Mesodermal cell (in vitro differentiated cells): ENCODE results near the gene TRAPPC10.

Experiments used
- H3K27ac ChIP-seq: 2 replicates; pipeline ENCODE4 v1.7.0; 2013; ENCODE audit warnings: mild to moderate bottlenecking, low read depth, low read length, moderate library complexity; ENCODE audit not compliant: severe bottlenecking
- H3K36me3 ChIP-seq: 2 replicates; pipeline ENCODE4 v1.7.1; 2013; ENCODE audit warnings: mild to moderate bottlenecking, low read length, moderate library complexity; ENCODE audit not compliant: control insufficient read depth, insufficient read depth
- H3K4me1 ChIP-seq: one replicate; pipeline ENCODE4 v1.7.1; 2013; ENCODE audit warnings: mild to moderate bottlenecking, low read length; ENCODE audit not compliant: insufficient read depth, control insufficient read depth, poor library complexity, severe bottlenecking
- H3K4me3 ChIP-seq: 2 replicates; pipeline ENCODE4 v1.7.0; 2013; ENCODE audit warnings: low read length, control low read depth, mild to moderate bottlenecking; ENCODE audit not compliant: insufficient read depth, poor library complexity, severe bottlenecking; ENCODE audit errors: extremely low read depth
- H3K9me3 ChIP-seq: 2 replicates; pipeline ENCODE4 v1.7.1; 2013; ENCODE audit warnings: mild to moderate bottlenecking, low read length, moderate library complexity; ENCODE audit not compliant: control insufficient read depth
- WGBS, 2 experiments: methylation state at CpG; one replicate each; pipeline ENCODE4 v1.1.5; 2013; ENCODE audit warnings: missing lambda C conversion rate in 2 of 2; ENCODE audit not compliant: insufficient coverage in 2 of 2; 5-methylcytosine and 5-hydroxymethylcytosine counted together

The TRAPPC10 gene

GRCh38 chr21:44053567-44053966 is 41.5 kb downstream of the TRAPPC10 start:
- no peaks in the 10 kb centered on the region for H3K9me3 ChIP-seq
- H3K36me3 ChIP-seq: peaks cover 68% of the 10 kb centered on the region
- no peak overlapping the region for H3K27ac ChIP-seq
- H3K4me1 ChIP-seq: peaks cover 28% of the 10 kb centered on the region
- WGBS, 2 experiments: 97 to 98% methylated on average over 8 to 9 of the region's 9 CpGs
- no peak overlapping the region for H3K4me3 ChIP-seq

GRCh38 chr21:44054710-44055109 is 42.6 kb downstream of the TRAPPC10 start:
- Histone ChIP-seq H3K4me1 (peaks cover 22% of the 10 kb centered on the region), H3K27ac (no peak overlapping the region), H3K4me3 (no peak overlapping the region), H3K9me3 (no peaks in the 10 kb centered on the region), H3K36me3 (peaks cover 73% of the 10 kb centered on the region)
- 85 to 91% methylated on average over 4 to 5 of the region's 5 CpGs for WGBS, 2 experiments

- peaks cover 75% of the 10 kb centered on the region for H3K36me3 ChIP-seq
- 94 to 97% methylated on average over 3 to 8 of the region's 9 CpGs for WGBS, 2 experiments
- H3K27ac ChIP-seq: no peak overlapping the region
- H3K9me3 ChIP-seq: no peaks in the 10 kb centered on the region
- H3K4me1 ChIP-seq: peaks cover 21% of the 10 kb centered on the region
- H3K4me3 ChIP-seq: no peak overlapping the region
Observed at GRCh38 chr21:44057055-44057454, 44.9 kb downstream of the TRAPPC10 start.

- Histone ChIP-seq H3K9me3 (no peaks in the 10 kb centered on the region), H3K4me3 (no peak overlapping the region), H3K4me1 (peaks cover 21% of the 10 kb centered on the region), H3K36me3 (peaks cover 70% of the 10 kb centered on the region), H3K27ac (no peak overlapping the region)
- 90 to 96% methylated on average over 8 to 15 of the region's 15 CpGs for WGBS, 2 experiments
Observed at GRCh38 chr21:44057960-44058651, 46.0 kb downstream of the TRAPPC10 start.

DNA sequence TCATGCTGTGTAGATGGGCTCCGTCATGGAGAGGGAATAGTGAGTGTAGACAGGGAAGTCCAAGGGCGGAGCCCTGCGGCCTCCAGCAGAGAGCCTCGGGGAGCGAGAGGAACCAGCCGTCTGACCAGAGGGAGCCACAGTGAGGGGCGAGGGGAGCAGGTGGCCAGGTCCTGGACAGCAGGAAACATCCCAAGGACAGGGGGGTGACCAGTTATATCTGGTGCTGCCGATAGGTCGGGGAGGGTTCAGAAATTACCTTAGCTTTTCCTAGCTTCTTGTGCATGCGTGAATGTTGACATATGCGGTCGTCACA is 46.5 kb downstream of the TRAPPC10 start:
- H3K4me3 ChIP-seq: no peak overlapping the region
- H3K9me3 ChIP-seq: no peaks in the 10 kb centered on the region
- H3K27ac ChIP-seq: no peak overlapping the region
- 96 to 99% methylated on average over 11 to 12 of the region's 12 CpGs for WGBS, 2 experiments
- peaks cover 18% of the 10 kb centered on the region for H3K4me1 ChIP-seq
- H3K36me3 ChIP-seq: peaks cover 72% of the 10 kb centered on the region

GRCh38 chr21:44058981-44059380 is 46.9 kb downstream of the TRAPPC10 start:
- H3K9me3 ChIP-seq: no peaks in the 10 kb centered on the region
- H3K4me1 ChIP-seq: peaks cover 14% of the 10 kb centered on the region
- H3K27ac ChIP-seq: no peak overlapping the region
- WGBS, 2 experiments: 90 to 96% methylated on average over 10 of the region's 17 CpGs
- H3K36me3 ChIP-seq: peaks cover 73% of the 10 kb centered on the region
- no peak overlapping the region for H3K4me3 ChIP-seq

DNA sequence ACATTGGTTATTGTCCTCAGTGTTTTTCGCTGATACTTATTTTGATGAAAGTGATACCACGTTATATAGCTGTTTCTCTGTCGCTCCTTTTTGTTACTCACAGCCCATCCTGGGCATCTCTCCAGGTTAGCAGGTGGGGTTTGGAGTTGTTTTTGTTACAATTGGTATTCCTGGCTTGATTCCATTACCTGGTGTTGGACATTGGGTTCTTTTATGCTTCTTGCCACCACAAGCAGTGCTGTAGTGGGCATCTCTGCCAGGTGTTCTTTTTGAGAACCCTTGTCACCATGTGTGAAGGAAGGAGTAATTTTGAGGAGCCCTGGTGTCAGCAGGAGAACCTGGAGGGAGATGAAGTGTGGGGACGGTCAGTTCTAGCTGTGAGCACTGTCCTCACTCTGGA is 47.6 kb downstream of the TRAPPC10 start:
- H3K27ac ChIP-seq: no peak overlapping the region
- H3K4me1 ChIP-seq: peaks cover 7% of the 10 kb centered on the region
- H3K4me3 ChIP-seq: no peak overlapping the region
- 100% methylated on average over 1 to 2 of the region's 4 CpGs for WGBS, 2 experiments
- H3K9me3 ChIP-seq: no peaks in the 10 kb centered on the region
- peaks cover 78% of the 10 kb centered on the region for H3K36me3 ChIP-seq

DNA sequence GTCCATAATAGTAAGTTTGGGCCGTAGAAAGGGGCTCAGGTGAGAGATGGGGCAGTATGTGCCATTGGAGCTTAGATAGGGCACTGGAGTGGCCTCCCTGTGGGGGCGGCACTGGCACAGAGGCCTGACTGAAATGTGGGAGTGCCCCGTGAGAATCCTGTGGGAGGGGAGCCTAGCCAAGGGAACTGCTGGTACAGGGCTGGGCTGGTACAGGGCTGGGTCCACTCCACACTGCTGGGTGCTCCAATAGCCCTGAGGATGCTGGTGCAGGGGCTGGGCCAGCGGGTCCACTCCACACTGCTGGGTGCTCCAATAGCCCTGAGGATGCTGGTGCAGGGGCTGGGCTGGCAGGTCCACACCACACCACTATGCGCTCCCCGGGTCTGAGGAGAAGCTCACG is 50.3 kb downstream of the TRAPPC10 start:
- Histone ChIP-seq H3K4me1 (no peaks in the 10 kb centered on the region), H3K27ac (no peak overlapping the region), H3K9me3 (no peaks in the 10 kb centered on the region), H3K4me3 (no peak overlapping the region), H3K36me3 (peaks cover 75% of the 10 kb centered on the region)
- WGBS, 2 experiments: 81 to 95% methylated on average over 5 to 7 of the region's 7 CpGs

GRCh38 chr21:44063151-44063912 is 51.2 kb downstream of the TRAPPC10 start:
- Histone ChIP-seq H3K27ac (no peak overlapping the region), H3K36me3 (peaks cover 72% of the 10 kb centered on the region), H3K4me1 (no peaks in the 10 kb centered on the region), H3K9me3 (no peaks in the 10 kb centered on the region), H3K4me3 (no peak overlapping the region)
- 94 to 97% methylated on average over 19 of the region's 19 CpGs for WGBS, 2 experiments

DNA sequence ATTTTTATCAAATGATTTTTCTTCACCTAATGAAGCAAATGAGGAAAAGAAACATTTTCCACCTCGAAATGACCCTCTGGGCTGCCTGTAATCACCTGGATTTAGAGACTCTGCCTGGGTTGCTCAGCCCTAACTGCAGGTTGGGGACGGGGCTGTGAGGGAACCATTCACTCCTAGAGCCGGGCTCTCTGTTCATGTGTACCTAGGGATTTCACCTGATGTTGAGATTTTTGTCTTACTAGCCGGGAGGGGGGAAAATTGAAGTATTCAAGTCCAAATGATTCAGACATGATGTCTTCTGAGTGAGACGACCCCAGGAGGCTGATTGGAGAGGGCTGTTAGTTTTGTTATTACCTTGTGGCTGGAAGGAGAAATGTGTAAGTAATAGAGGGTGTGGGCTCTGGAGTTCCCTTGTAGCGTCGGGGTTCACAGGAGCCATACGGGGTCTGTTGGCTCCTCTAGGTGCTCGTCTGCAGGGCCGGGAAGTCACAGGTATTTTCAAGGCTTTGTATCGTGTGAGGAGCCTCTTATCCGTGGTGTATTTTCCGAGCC is 52.8 kb downstream of the TRAPPC10 start:
- WGBS, 2 experiments: 92 to 94% methylated on average over 12 to 13 of the region's 13 CpGs
- H3K9me3 ChIP-seq: no peaks in the 10 kb centered on the region
- H3K36me3 ChIP-seq: peaks cover 66% of the 10 kb centered on the region
- no peaks in the 10 kb centered on the region for H3K4me1 ChIP-seq
- H3K4me3 ChIP-seq: no peak overlapping the region
- no peak overlapping the region for H3K27ac ChIP-seq

- Histone ChIP-seq H3K4me3 (no peak overlapping the region), H3K9me3 (no peaks in the 10 kb centered on the region), H3K4me1 (no peaks in the 10 kb centered on the region), H3K36me3 (peaks cover 67% of the 10 kb centered on the region), H3K27ac (no peak overlapping the region)
- WGBS, 2 experiments: 98% methylated on average over 7 to 8 of the region's 9 CpGs
Observed at GRCh38 chr21:44065428-44065827, 53.3 kb downstream of the TRAPPC10 start.
